ENCODE results near the gene SPOCD1. TPM values are rescaled to one million over a fixed set of nuclear protein-coding genes. Genes with fewer than 3 reads are reported as not detected.
A peak's percentile ranks its signal among the peaks of the same experiment; 100 is the strongest.

The SPOCD1 gene
- total and polyA plus RNA-seq, 2 of the 4 experiments (the other 2 are of a cell fraction): 59.7 to 132 TPM

- dilution Hi-C loops (cut with HindIII; ENCODE audit: low sequenced_read_pairs, unreplicated experiment) (no loop called here), in situ Hi-C loops (cut with MboI; ENCODE audit: low sequenced_read_pairs) (no loop called here), intact Hi-C loops (cut with micrococcal nuclease) (no loop called here)
- no peak overlapping the region for H3K9ac ChIP-seq (ENCODE audit: low read depth, low read length)
- H3K79me1 ChIP-seq (ENCODE audit: low read depth in 1 of 2, low read length in 2 of 2): peaks cover 0 to 32% of the 10 kb centered on the region in 2 experiments; a peak in 2 of 4 replicates
- no peak overlapping the region for H2BK120ac ChIP-seq (ENCODE audit: low read depth, low read length)
- DNase-seq: no peak
- H2AK5ac ChIP-seq (ENCODE audit: low read depth, low read length): peak overlapping the region; percentile 35; the same call in 1 of the 2 replicates
- no peaks in the 10 kb centered on the region for H3K9me3 ChIP-seq (ENCODE audit: control insufficient read depth, insufficient read depth, low read length)
- H2AFZ ChIP-seq (replicated peaks; ENCODE audit: low read length, poor library complexity): no peak overlapping the region
- H4K20me1 ChIP-seq (ENCODE audit: insufficient read depth, low read length): 0 out of 2 replicates have a peak, but pooled peaks cover 6% of the 10 kb centered on the region
- no peak overlapping the region for H3K27ac ChIP-seq (ENCODE audit: insufficient read depth, low read length)
- H2BK5ac ChIP-seq (ENCODE audit: low read depth, low read length, poor library complexity, severe bottlenecking): no peak overlapping the region
- no TSS peak for BruUV-seq (replicated peaks)
- H3K4me1 ChIP-seq (ENCODE audit: control insufficient read depth, insufficient read depth, low read length): peaks cover 28% of the 10 kb centered on the region
- ChIA-PET POLR2A (ENCODE audit: unreplicated experiment) (no interaction called here), CTCF (no interaction called here)
- H2BK20ac ChIP-seq (ENCODE audit: low read depth, low read length): no peak overlapping the region
- no peak overlapping the region for H4K8ac ChIP-seq (ENCODE audit: low read depth in 2 of 2, low read length in 2 of 2)
- no peak overlapping the region for H3K18ac ChIP-seq (ENCODE audit: low read depth, low read length)
- no peaks in the 10 kb centered on the region for H3K27me3 ChIP-seq (ENCODE audit: control insufficient read depth, insufficient read depth, low read length)
- peaks cover 11% of the 10 kb centered on the region for H3K9me1 ChIP-seq (ENCODE audit: insufficient read depth, low read length)
- H3K23ac ChIP-seq (ENCODE audit: low read depth, low read length): no peak overlapping the region
- no peak overlapping the region for H3K4me2 ChIP-seq (ENCODE audit: low read depth, low read length)
- no peak overlapping the region; the same call in 1 of the 2 replicates for H3K4ac ChIP-seq (ENCODE audit: low read depth, low read length)
- no peak overlapping the region for H3K4me3 ChIP-seq (ENCODE audit: insufficient read depth, low read depth, low read length)
- no CpG with 5 or more reads among the region's 7 CpGs for WGBS, 2 experiments (ENCODE audit: extremely low coverage in 2 of 2, insufficient read length in 1 of 2)
- TF ChIP-seq BHLHE40 (IDR thresholded peaks at IDR 0.05; ENCODE audit: low read depth, low read length) (no peak), NFE2L2 (IDR thresholded peaks at IDR 0.05; ENCODE audit: low read depth, low read length) (no peak), RCOR1 (IDR thresholded peaks at IDR 0.05; ENCODE audit: insufficient replicate concordance, low read length) (no peak), CTCF (conservative IDR thresholded peaks at IDR 0.05; ENCODE audit: low read depth, low read length) (no peak), CEBPB (IDR thresholded peaks at IDR 0.05; ENCODE audit: low read depth, low read length) (no peak), CHD1 (IDR thresholded peaks at IDR 0.05; ENCODE audit: low read depth, low read length) (no peak), MXI1 (IDR thresholded peaks at IDR 0.05; ENCODE audit: borderline replicate concordance, low read depth, low read length) (no peak), RFX5 (IDR thresholded peaks at IDR 0.05; ENCODE audit: low read depth, low read length) (no peak), ELK1 (IDR thresholded peaks at IDR 0.05; ENCODE audit: borderline replicate concordance, low read depth, low read length) (no peak), MAFK (IDR thresholded peaks at IDR 0.05; ENCODE audit: low read depth, low read length) (no peak), USF2 (IDR thresholded peaks at IDR 0.05; ENCODE audit: low read depth, low read length) (no peak), POLR2A (IDR thresholded peaks at IDR 0.05; ENCODE audit: low read depth, low read length) (no peak), SMC3 (IDR thresholded peaks at IDR 0.05; ENCODE audit: low read depth, low read length) (no peak), RAD21 (IDR thresholded peaks at IDR 0.05; ENCODE audit: low read length) (no peak), MAZ (IDR thresholded peaks at IDR 0.05; ENCODE audit: borderline replicate concordance, low read depth, low read length) (no peak), FOS (IDR thresholded peaks at IDR 0.05; ENCODE audit: low read depth, low read length) (no peak)
- no peak overlapping the region for H2BK15ac ChIP-seq (ENCODE audit: low read depth, low read length)
- H4K91ac ChIP-seq (ENCODE audit: insufficient read depth, low read depth, low read length): no peak overlapping the region
- H3K36me3 ChIP-seq (ENCODE audit: control insufficient read depth, insufficient read depth, low read length): no peaks in the 10 kb centered on the region
- H3K56ac ChIP-seq (ENCODE audit: extremely low read depth, insufficient read depth, low read length): no peak overlapping the region
- no peak for ATAC-seq (ENCODE audit: low read depth)
- H4K5ac ChIP-seq (ENCODE audit: low read depth, low read length): no peak overlapping the region
- H2AK9ac ChIP-seq (replicated peaks; ENCODE audit: low read depth, low read length, poor library complexity): no peak overlapping the region
- no peak overlapping the region for H3K14ac ChIP-seq (replicated peaks; ENCODE audit: low read depth, low read length)
Measured at GRCh38 chr1:31758823-31759222, 57.0 kb downstream of the SPOCD1 start.
